HFFc6 (cell line): ENCODE measurements around the gene DALRD3. TPM values are rescaled to one million over a fixed set of nuclear protein-coding genes. Genes with fewer than 3 reads are reported as not detected.

ENCODE experiments used
- DNase-seq: peaks from one replicate; pipeline ENCODE4 v3.0.0-alpha.2; 2018
- H3K27ac Mint-ChIP-seq: 2 replicates; pipeline ENCODE4 v1.8.0; 2020; ENCODE audit warnings: mild to moderate bottlenecking, mixed read lengths
- H3K27me3 Mint-ChIP-seq: 2 replicates; pipeline ENCODE4 v1.8.0; 2021; ENCODE audit warnings: mild to moderate bottlenecking, moderate library complexity, mixed read lengths; ENCODE audit not compliant: insufficient read depth
- H3K36me3 Mint-ChIP-seq: 2 replicates; pipeline ENCODE4 v1.8.0; 2021; ENCODE audit warnings: low read depth, mixed read lengths
- H3K4me1 Mint-ChIP-seq: 2 replicates; pipeline ENCODE4 v1.8.0; 2020; ENCODE audit warnings: low read depth, mixed read lengths
- H3K4me3 Mint-ChIP-seq: 2 replicates; pipeline ENCODE4 v1.8.0; 2020; ENCODE audit warnings: mild to moderate bottlenecking, moderate library complexity, mixed read lengths
- H3K9me3 Mint-ChIP-seq: 2 replicates; pipeline ENCODE4 v1.8.0; 2020; ENCODE audit warnings: mild to moderate bottlenecking, mixed read lengths
- microRNA-seq: library from miRNA; unstranded; fragments of <30 nt; microRNA quantifications from one replicate; pipeline ENCODE4, GENCODE V29; 2019
- total RNA-seq, 6 experiments: library from RNA; stranded (reverse); fragmentation: NEBNext Ultra II Directional; extraction: Animal tissue kit (Norgen Biotek cat#: 25700); gene quantifications; 2 replicates in 1 of 6; 3 replicates in 5 of 6; pipeline ENCODE4 v1.2.3, GENCODE V29; 2021
- TF ChIP-seq, protein P1 (sequence below): fragments of 200-600 bp; sonication (generic); IDR thresholded peaks from 2 replicates; pipeline ENCODE4 v1.5.0; 2021; ENCODE audit warnings: antibody characterized with exemption, mild to moderate bottlenecking

DALRD3 gene
- total RNA-seq, 6 experiments from 2014 or later: 25.3 to 33.9 (median 29.5) TPM

DNA sequence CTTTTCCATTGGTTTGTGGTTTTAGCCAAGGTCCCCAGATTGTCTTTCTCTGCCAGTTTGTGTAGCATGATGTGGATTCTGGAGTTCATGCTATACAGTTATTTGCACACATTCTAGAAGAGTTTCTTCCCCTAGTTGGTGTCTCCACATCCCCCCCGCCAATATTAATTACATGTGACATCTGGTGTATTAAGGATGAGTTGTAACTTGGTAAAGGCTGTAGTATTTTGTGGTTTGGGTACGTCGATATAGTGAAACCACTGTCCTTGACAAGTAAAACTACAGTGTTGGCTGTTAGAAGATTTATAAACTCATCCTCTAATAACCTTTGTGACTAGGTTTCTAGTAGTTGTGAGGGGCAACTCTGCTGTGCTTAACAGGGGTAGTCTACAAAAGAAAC is 52.0 kb downstream of the DALRD3 start:
- no peak for DNase-seq
- H3K4me3 Mint-ChIP-seq: no peak overlapping the region
- no peaks in the 10 kb centered on the region for H3K27me3 Mint-ChIP-seq
- TF ChIP-seq, protein P1, sequence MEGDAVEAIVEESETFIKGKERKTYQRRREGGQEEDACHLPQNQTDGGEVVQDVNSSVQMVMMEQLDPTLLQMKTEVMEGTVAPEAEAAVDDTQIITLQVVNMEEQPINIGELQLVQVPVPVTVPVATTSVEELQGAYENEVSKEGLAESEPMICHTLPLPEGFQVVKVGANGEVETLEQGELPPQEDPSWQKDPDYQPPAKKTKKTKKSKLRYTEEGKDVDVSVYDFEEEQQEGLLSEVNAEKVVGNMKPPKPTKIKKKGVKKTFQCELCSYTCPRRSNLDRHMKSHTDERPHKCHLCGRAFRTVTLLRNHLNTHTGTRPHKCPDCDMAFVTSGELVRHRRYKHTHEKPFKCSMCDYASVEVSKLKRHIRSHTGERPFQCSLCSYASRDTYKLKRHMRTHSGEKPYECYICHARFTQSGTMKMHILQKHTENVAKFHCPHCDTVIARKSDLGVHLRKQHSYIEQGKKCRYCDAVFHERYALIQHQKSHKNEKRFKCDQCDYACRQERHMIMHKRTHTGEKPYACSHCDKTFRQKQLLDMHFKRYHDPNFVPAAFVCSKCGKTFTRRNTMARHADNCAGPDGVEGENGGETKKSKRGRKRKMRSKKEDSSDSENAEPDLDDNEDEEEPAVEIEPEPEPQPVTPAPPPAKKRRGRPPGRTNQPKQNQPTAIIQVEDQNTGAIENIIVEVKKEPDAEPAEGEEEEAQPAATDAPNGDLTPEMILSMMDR: no peak
- no peaks in the 10 kb centered on the region for H3K9me3 Mint-ChIP-seq
- H3K36me3 Mint-ChIP-seq: peaks cover 18% of the 10 kb centered on the region
- H3K4me1 Mint-ChIP-seq: no peaks in the 10 kb centered on the region
- no peak overlapping the region for H3K27ac Mint-ChIP-seq

Small RNA genes lying within 50 kb of the gene (microRNA-seq; reads per million reads assigned to microRNA genes)
- gene MIR191 (6,360 reads per million, percentile 91 among the genes with 10 or more reads in this experiment), gene MIR425 (5,483 reads per million, percentile 90 among the genes with 10 or more reads in this experiment)

Other genes starting within 250 kb of the DALRD3 start
- gene PRKAR2A, start 170.7 kb downstream of the DALRD3 start, total RNA-seq: 10 to 100 TPM; 60.6 to 72.7 (median 68.2) TPM
- 10 to 100 TPM; 20.4 to 25.2 (median 22.0) TPM for gene SLC25A20, start 119.7 kb downstream of the DALRD3 start, total RNA-seq
- gene ARIH2, start 99.7 kb downstream of the DALRD3 start, total RNA-seq: 10 to 100 TPM; 60.0 to 71.6 (median 68.3) TPM
- gene P4HTM, start 28.3 kb downstream of the DALRD3 start, total RNA-seq: 10 to 100 TPM; 29.1 to 41.4 (median 31.6) TPM
- gene WDR6, start 11.2 kb downstream of the DALRD3 start, total RNA-seq: 100 to 1,000 TPM; 107 to 123 (median 115) TPM
- 100 to 1,000 TPM; 129 to 164 (median 153) TPM for gene NDUFAF3, start 3.5 kb upstream of the DALRD3 start, total RNA-seq
- 100 to 1,000 TPM; 195 to 228 (median 202) TPM for gene IMPDH2, start 10.8 kb upstream of the DALRD3 start, total RNA-seq
- 100 to 1,000 TPM in 2 of 6 experiments, 10 to 100 TPM in 4; 88.7 to 106 (median 94.6) TPM for gene QRICH1, start 75.5 kb upstream of the DALRD3 start, total RNA-seq
- 100 to 1,000 TPM; 183 to 263 (median 237) TPM for gene QARS1, start 86.2 kb upstream of the DALRD3 start, total RNA-seq
- gene USP19, start 102.2 kb upstream of the DALRD3 start, total RNA-seq: 10 to 100 TPM; 35.2 to 49.2 (median 42.6) TPM
- 100 to 1,000 TPM; 432 to 518 (median 449) TPM for gene LAMB2, start 114.5 kb upstream of the DALRD3 start, total RNA-seq
- gene CCDC71, start 147.8 kb upstream of the DALRD3 start, total RNA-seq: 10 to 100 TPM; 20.0 to 23.7 (median 21.9) TPM
- 10 to 100 TPM; 16.7 to 22.0 (median 19.6) TPM for gene KLHDC8B, start 153.0 kb upstream of the DALRD3 start, total RNA-seq